ENCODE measurements around the gene HAPLN3. TPM values are rescaled to one million over a fixed set of nuclear protein-coding genes. Genes with fewer than 3 reads are reported as not detected.

Gene HAPLN3
- total and polyA plus RNA-seq, 2 donors (not counting 3 experiments of a cell fraction or from before 2014, with no cell fraction given), result 57.6 to 130 TPM

GRCh38 chr15:88905576-88905975 lies 10.2 kb upstream of the HAPLN3 start:
- Histone ChIP-seq H3K79me2 (ENCODE audit: control insufficient read depth, insufficient read depth, low read length) (no peaks in the 10 kb centered on the region), H2AFZ (ENCODE audit: low read depth, low read length) (no peak overlapping the region), H3K9me1 (replicated peaks; ENCODE audit: control insufficient read depth, extremely low read depth, insufficient read depth, low read length) (no peaks in the 10 kb centered on the region), H3K9ac (replicated peaks; ENCODE audit: extremely low read depth, insufficient read depth, low read length) (no peak overlapping the region), H3K27ac (ENCODE audit: insufficient read depth, low read depth, low read length) (no peak overlapping the region), H3K27me3 (ENCODE audit: control insufficient read depth in 2 of 2, insufficient read depth in 2 of 2, low read length in 2 of 2) (no peaks in the 10 kb centered on the region), H4K20me1 (replicated peaks; ENCODE audit: control insufficient read depth, extremely low read depth, insufficient read depth, low read length) (no peaks in the 10 kb centered on the region), H3K9me3 (replicated peaks; ENCODE audit: control insufficient read depth, insufficient read depth, low read length) (no peaks in the 10 kb centered on the region), H3K4me1 (ENCODE audit: control insufficient read depth, extremely low read depth, insufficient read depth, low read length) (no peaks in the 10 kb centered on the region), H3K4me2 (ENCODE audit: insufficient read depth, low read length) (no peak overlapping the region), H3K36me3 (ENCODE audit: control insufficient read depth in 2 of 2, extremely low read depth in 1 of 2, insufficient read depth in 2 of 2, low read length in 2 of 2) (no peaks in the 10 kb centered on the region), H3K4me3 (replicated peaks in 1 of 3; ENCODE audit: insufficient read depth in 1 of 3, low read depth in 1 of 3, low read length in 3 of 3) (no peak overlapping the region)
- FAIRE-seq, result no peak
- TF ChIP-seq CTCF (IDR thresholded peaks at IDR 0.05; ENCODE audit: extremely low read depth in 1 of 2, insufficient read depth in 1 of 2, low read depth in 1 of 2, low read length in 2 of 2) (no peak), JUN (IDR thresholded peaks at IDR 0.05; ENCODE audit: borderline replicate concordance, insufficient read depth, insufficient read length, low read depth) (no peak), GATA2 (IDR thresholded peaks at IDR 0.05; ENCODE audit: insufficient read depth, insufficient read length, low read depth, low read length) (no peak), FOS (IDR thresholded peaks at IDR 0.05; ENCODE audit: borderline replicate concordance, insufficient read depth, low read length) (no peak), POLR2A (IDR thresholded peaks at IDR 0.05; ENCODE audit: low read depth, low read length) (no peak), POLR2AphosphoS5 (IDR thresholded peaks at IDR 0.05; ENCODE audit: insufficient read depth, low read depth, low read length) (no peak), EZH2 (IDR thresholded peaks at IDR 0.05; ENCODE audit: borderline replicate concordance, low read depth, low read length, severe bottlenecking) (no peak)
- BruUV-seq (replicated peaks), result no TSS peak
- ChIA-PET POLR2A (interaction anchor here (0.6 to 1.2 kb wide), 2 partner anchors 9 to 196 kb away, joined by 3 to 4 read pairs; no protein-coding TSS in a partner anchor), CTCF (interaction anchor here (0.8 to 4.7 kb wide), 29 partner anchors 9 to 393 kb away, joined by 3 to 82 read pairs (median 7); partner anchors contain the start of genes FANCI, HAPLN3, ISG20 and MFGE8)
- DNase-seq (ENCODE audit: low read depth, low spot score), result no peak
- dilution Hi-C loops (cut with MboI; ENCODE audit: extremely low pct_ligation_motif_present, low sequenced_read_pairs), result no loop called here
- intact Hi-C loops (cut with micrococcal nuclease), result no loop called here
